ENCODE measurements around the gene ELL2. TPM values are rescaled to one million over a fixed set of nuclear protein-coding genes. Genes with fewer than 3 reads are reported as not detected.

The ELL2 gene
- total RNA-seq, 1 experiment from 2014 or later, result 27.5 TPM

GRCh38 chr5:95993266-95993665 is 31.6 kb upstream of the ELL2 start:
- no peak overlapping the region for H2BK20ac ChIP-seq (ENCODE audit: low read depth, low read length, poor library complexity, severe bottlenecking)
- Mint-ChIP-seq H3K27ac (no peak overlapping the region), H3K4me1 (peaks cover 2 to 12% of the 10 kb centered on the region in 2 experiments; a peak in 3 of 4 replicates), H3K27me3 (ENCODE audit: low read depth) (no peaks in the 10 kb centered on the region), H3K4me3 (no peak overlapping the region), H3K36me3 (ENCODE audit: insufficient read depth in 1 of 3, low read depth in 3 of 3) (no peaks in the 10 kb centered on the region), H3K9me3 (peaks cover 0 to under 1% of the 10 kb centered on the region in 2 experiments; a peak in 1 of 5 replicates)
- no peaks in the 10 kb centered on the region for H3K4me1 ChIP-seq (ENCODE audit: insufficient read depth, low read length)
- H3K23ac ChIP-seq (ENCODE audit: insufficient read length, low read depth, low read length), result no peak overlapping the region
- no peak overlapping the region for H4K5ac ChIP-seq (ENCODE audit: insufficient read length, low read depth, low read length)
- no peak overlapping the region for H2BK15ac ChIP-seq (ENCODE audit: low read depth, low read length)
- H3K18ac ChIP-seq (ENCODE audit: insufficient read length, low read depth, low read length), result no peak overlapping the region
- no peaks in the 10 kb centered on the region for H3K27me3 ChIP-seq (ENCODE audit: insufficient read depth, low read length)
- H4K8ac ChIP-seq (replicated peaks; ENCODE audit: insufficient read length, low read depth, low read length), result no peak overlapping the region
- H3K79me1 ChIP-seq (ENCODE audit: insufficient read depth, low read depth, low read length, poor library complexity, severe bottlenecking), result no peaks in the 10 kb centered on the region
- no peaks in the 10 kb centered on the region for H4K20me1 ChIP-seq (ENCODE audit: control insufficient read depth, insufficient read depth, insufficient read length)
- no peak overlapping the region for H2BK5ac ChIP-seq (ENCODE audit: insufficient read length, low read length)
- no peaks in the 10 kb centered on the region for H3K9me3 ChIP-seq (ENCODE audit: control insufficient read depth, low read depth, low read length)
- TF ChIP-seq CTCF (conservative IDR thresholded peaks at IDR 0.05), result no peak
- H2AK5ac ChIP-seq (ENCODE audit: insufficient read length, low read length), result no peak overlapping the region
- no peak overlapping the region for H2AFZ ChIP-seq (ENCODE audit: low read length)
- H3K56ac ChIP-seq (ENCODE audit: insufficient read length, low read depth, low read length), result no peak overlapping the region
- no peaks in the 10 kb centered on the region for H3K23me2 ChIP-seq (ENCODE audit: insufficient read length, low read depth, low read length, poor library complexity, severe bottlenecking)
- H3K79me2 ChIP-seq (ENCODE audit: insufficient read depth, low read length), result no peaks in the 10 kb centered on the region
- H3K9ac ChIP-seq (ENCODE audit: extremely low read depth, insufficient read length, low read length), result no peak overlapping the region
- no peak overlapping the region for H4K91ac ChIP-seq (ENCODE audit: insufficient read length, low read depth, low read length)
- no peak overlapping the region for H3K14ac ChIP-seq (ENCODE audit: insufficient read depth, low read length)
- H2BK12ac ChIP-seq (ENCODE audit: insufficient read length, low read depth, low read length), result no peak overlapping the region
- DNase-seq, result no peak
- H3T11ph ChIP-seq (ENCODE audit: low read length), result no peak overlapping the region
- no peak overlapping the region for H3K4ac ChIP-seq (ENCODE audit: low read depth, low read length)
- no peak overlapping the region for H2BK120ac ChIP-seq (ENCODE audit: low read depth, low read length, poor library complexity, severe bottlenecking)
- no peak overlapping the region for H3K4me2 ChIP-seq (ENCODE audit: insufficient read depth, insufficient read length, low read length)
- H3K27ac ChIP-seq (ENCODE audit: insufficient read length, low read depth, low read length), result no peak overlapping the region
